Left renal pelvis (tissue), 4 donors: ENCODE data around the gene NR4A3. TPM values are rescaled to one million over a fixed set of nuclear protein-coding genes. Genes with fewer than 3 reads are reported as not detected.

Experiments
- DNase-seq, 4 donors: peaks; one replicate each; pipeline ENCODE4 v3.0.0-alpha.2; 2013; ENCODE audit warnings: low read depth in 4 of 4, low spot score in 3 of 4
- polyA plus RNA-seq, 4 donors: library from polyadenylated mRNA; unstranded; fragments of 120-200 nt; gene quantifications; one replicate each; pipeline ENCODE4 v1.2.1, GENCODE V29; 2013; ENCODE audit not compliant: insufficient read length in 4 of 4

Gene NR4A3
- polyA plus RNA-seq, 4 donors = 0.50 to 2.9 (median 0.95) TPM

GRCh38 chr9:99811598-99812383 lies 9.9 kb upstream of the NR4A3 start:
- DNase-seq = no peak

GRCh38 chr9:99813739-99814138 lies 7.9 kb upstream of the NR4A3 start:
- DNase-seq = no peak

- DNase-seq = no peak
These were observed 7.3 kb upstream of the NR4A3 start for GRCh38 chr9:99814359-99814758.

- no peak for DNase-seq
These were observed 5.3 kb upstream of the NR4A3 start for GRCh38 chr9:99816392-99816791.

- DNase-seq = no peak
These were observed 3.2 kb upstream of the NR4A3 start for GRCh38 chr9:99818500-99818899.

- DNase-seq = peak in 1 of 4 donors; percentile 59
These were observed 2.4 kb upstream of the NR4A3 start for GRCh38 chr9:99819123-99819855.

GRCh38 chr9:99819856-99820684 lies 1.6 kb upstream of the NR4A3 start:
- peak in 2 of 4 donors; percentile 78 for DNase-seq

GRCh38 chr9:99820685-99821395 lies 845 bp upstream of the NR4A3 start:
- DNase-seq = peak in 1 of 4 donors; percentile 50

GRCh38 chr9:99822109-99822805 lies 572 bp downstream of the NR4A3 start:
- DNase-seq = peak in 1 of 4 donors; percentile 39

GRCh38 chr9:99822806-99823591 lies 1.3 kb downstream of the NR4A3 start:
- no peak for DNase-seq

- no peak for DNase-seq
These were observed 2.1 kb downstream of the NR4A3 start for GRCh38 chr9:99823681-99824377.

GRCh38 chr9:99824378-99825171 lies 2.9 kb downstream of the NR4A3 start:
- DNase-seq = no peak

- no peak for DNase-seq
These were observed 3.7 kb downstream of the NR4A3 start for GRCh38 chr9:99825172-99826046.

GRCh38 chr9:99826579-99826978 lies 4.9 kb downstream of the NR4A3 start:
- DNase-seq = no peak

- no peak for DNase-seq
These were observed 5.6 kb downstream of the NR4A3 start for GRCh38 chr9:99827244-99827643.

GRCh38 chr9:99828054-99828416 lies 6.3 kb downstream of the NR4A3 start:
- no peak for DNase-seq
